HepG2 (cell line): ENCODE data around the gene RASAL1.
A peak's percentile ranks its signal among the peaks of the same experiment; 100 is the strongest.

Experiments
- CREB1 ChIP-seq, 2 experiments: fragments of 450-650 bp in 1 of 2; IDR thresholded peaks; 2 replicates each; pipeline ENCODE4 v1.6.1; 2016 to 2017; ENCODE audit warnings: control low read depth in 1 of 2, mild to moderate bottlenecking in 1 of 2, missing compliant biosample characterization in 1 of 2, missing genetic modification characterization in 1 of 2
- MAFK ChIP-seq, 2 experiments: IDR thresholded peaks in 1 of 2; conservative IDR thresholded peaks in 1 of 2; 2 replicates each; pipeline ENCODE4 v1.6.1; 2011; ENCODE audit warnings: improper control_type of control experiment in 2 of 2, low read length in 2 of 2
- POLR2AphosphoS2 ChIP-seq: IDR thresholded peaks from 2 replicates; pipeline ENCODE4 v1.6.1; 2011; ENCODE audit warnings: low read depth, low read length, improper control_type of control experiment
- SNAPC5 ChIP-seq: sonication (generic); formaldehyde crosslinking; IDR thresholded peaks from 2 replicates; pipeline ENCODE4 v1.8.1; 2023; ENCODE audit warnings: mild to moderate bottlenecking, missing genetic modification reagents, borderline replicate concordance
- TCF12 ChIP-seq, 2 experiments: fragments of 450-650 bp in 1 of 2; sonication (generic) in 1 of 2; formaldehyde crosslinking in 1 of 2; IDR thresholded peaks; 2 replicates each; pipeline versions ENCODE4 v1.6.1 to v1.8.0; 2017 to 2022; ENCODE audit warnings: antibody characterized with exemption in 1 of 2, mild to moderate bottlenecking in 1 of 2, missing genetic modification reagents in 1 of 2, moderate library complexity in 1 of 2
- ZNF121 ChIP-seq: sonication (generic); formaldehyde crosslinking; IDR thresholded peaks from 2 replicates; pipeline ENCODE4 v1.5.0; 2020; ENCODE audit warnings: mild to moderate bottlenecking, missing genetic modification reagents
- ZNF777 ChIP-seq: sonication (generic); formaldehyde crosslinking; IDR thresholded peaks from 2 replicates; pipeline ENCODE4 v1.4.0; 2020; ENCODE audit warnings: missing genetic modification reagents
- TF ChIP-seq, protein P1 (sequence below): sonication (generic); formaldehyde crosslinking; IDR thresholded peaks from 2 replicates; pipeline ENCODE4 v1.5.0; 2020; ENCODE audit warnings: mild to moderate bottlenecking, missing genetic modification reagents, moderate library complexity
- TF ChIP-seq, protein P2 (sequence below): sonication (generic); formaldehyde crosslinking; IDR thresholded peaks from 2 replicates; pipeline ENCODE4 v1.4.0; 2020; ENCODE audit warnings: missing genetic modification reagents, low read depth, mild to moderate bottlenecking, borderline replicate concordance

- TF ChIP-seq TCF12 (IDR thresholded peaks at IDR 0.05) (no peak), TCF12 (CRISPR knock-in tag; IDR thresholded peaks at IDR 0.05) (no peak), SNAPC5 (CRISPR knock-in tag) (no peak), MAFK (conservative IDR thresholded peaks at IDR 0.05 in 1 of 2, IDR thresholded peaks at IDR 0.05 in 1 of 2; ENCODE audit: low read length in 2 of 2) (no peak), POLR2AphosphoS2 (no peak), ZNF777 (CRISPR knock-in tag) (no peak), CREB1 (IDR thresholded peaks at IDR 0.05) (no peak), CREB1 (CRISPR knock-in tag; IDR thresholded peaks at IDR 0.05) (no peak), ZNF121 (CRISPR knock-in tag) (no peak)
- TF ChIP-seq, protein P1, sequence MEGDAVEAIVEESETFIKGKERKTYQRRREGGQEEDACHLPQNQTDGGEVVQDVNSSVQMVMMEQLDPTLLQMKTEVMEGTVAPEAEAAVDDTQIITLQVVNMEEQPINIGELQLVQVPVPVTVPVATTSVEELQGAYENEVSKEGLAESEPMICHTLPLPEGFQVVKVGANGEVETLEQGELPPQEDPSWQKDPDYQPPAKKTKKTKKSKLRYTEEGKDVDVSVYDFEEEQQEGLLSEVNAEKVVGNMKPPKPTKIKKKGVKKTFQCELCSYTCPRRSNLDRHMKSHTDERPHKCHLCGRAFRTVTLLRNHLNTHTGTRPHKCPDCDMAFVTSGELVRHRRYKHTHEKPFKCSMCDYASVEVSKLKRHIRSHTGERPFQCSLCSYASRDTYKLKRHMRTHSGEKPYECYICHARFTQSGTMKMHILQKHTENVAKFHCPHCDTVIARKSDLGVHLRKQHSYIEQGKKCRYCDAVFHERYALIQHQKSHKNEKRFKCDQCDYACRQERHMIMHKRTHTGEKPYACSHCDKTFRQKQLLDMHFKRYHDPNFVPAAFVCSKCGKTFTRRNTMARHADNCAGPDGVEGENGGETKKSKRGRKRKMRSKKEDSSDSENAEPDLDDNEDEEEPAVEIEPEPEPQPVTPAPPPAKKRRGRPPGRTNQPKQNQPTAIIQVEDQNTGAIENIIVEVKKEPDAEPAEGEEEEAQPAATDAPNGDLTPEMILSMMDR (CRISPR knock-in tag): peak; percentile 88
- TF ChIP-seq, protein P2, sequence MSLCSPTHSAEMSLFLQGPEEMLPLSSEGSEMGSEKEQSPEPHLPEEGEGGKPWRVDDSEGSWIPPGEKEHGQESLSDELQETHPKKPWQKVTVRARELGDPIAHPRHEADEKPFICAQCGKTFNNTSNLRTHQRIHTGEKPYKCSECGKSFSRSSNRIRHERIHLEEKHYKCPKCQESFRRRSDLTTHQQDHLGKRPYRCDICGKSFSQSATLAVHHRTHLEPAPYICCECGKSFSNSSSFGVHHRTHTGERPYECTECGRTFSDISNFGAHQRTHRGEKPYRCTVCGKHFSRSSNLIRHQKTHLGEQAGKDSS (CRISPR knock-in tag): no peak
Measured at GRCh38 chr12:113174461-113175384, 39.2 kb upstream of the RASAL1 start.
